CD4-positive, CD25-positive, alpha-beta regulatory T cell (primary cell): ENCODE results near the gene PHF2. TPM values are rescaled to one million over a fixed set of nuclear protein-coding genes. Genes with fewer than 3 reads are reported as not detected.

Experiments
- ATAC-seq, 2 donors: fragments of 150-1000 bp; cut with Tn5 transposase; one replicate each; pipeline ENCODE4 v1.10.0; 2021; ENCODE audit warnings: low read depth in 2 of 2, moderate number of reproducible peaks in 2 of 2, moderate library complexity in 1 of 2
- DNase-seq, 3 donors: peaks; one replicate each; pipeline versions ENCODE4 v3.0.0 to v3.0.0-alpha.2; 2012 to 2022; ENCODE audit warnings: mixed read lengths in 1 of 3
- H3K27ac ChIP-seq: one replicate; pipeline ENCODE4 v1.7.0; 2013; ENCODE audit warnings: mild to moderate bottlenecking, low read length; ENCODE audit not compliant: insufficient read depth, poor library complexity, severe bottlenecking
- H3K27me3 ChIP-seq: one replicate; pipeline ENCODE4 v1.7.0; 2013; ENCODE audit warnings: low read length; ENCODE audit not compliant: control insufficient read depth, insufficient read depth
- H3K36me3 ChIP-seq: one replicate; pipeline ENCODE4 v1.7.0; 2013; ENCODE audit warnings: mild to moderate bottlenecking, low read length, moderate library complexity; ENCODE audit not compliant: control insufficient read depth, insufficient read depth
- H3K4me1 ChIP-seq: 2 replicates; pipeline ENCODE4 v1.7.0; 2013; ENCODE audit warnings: mild to moderate bottlenecking, low read length; ENCODE audit not compliant: insufficient read depth, control insufficient read depth, poor library complexity, severe bottlenecking
- H3K4me3 ChIP-seq: one replicate; pipeline ENCODE4 v1.7.0; 2013; ENCODE audit warnings: low read depth, mild to moderate bottlenecking, low read length, moderate library complexity
- H3K9me3 ChIP-seq, 2 experiments: 1 replicate in 1 of 2; 2 replicates in 1 of 2; pipeline ENCODE4 v1.7.0; 2013; ENCODE audit warnings: low read length in 2 of 2, mild to moderate bottlenecking in 1 of 2, moderate library complexity in 1 of 2; ENCODE audit not compliant: control insufficient read depth in 2 of 2
- H3K27ac Mint-ChIP-seq, 3 donors: one replicate each; pipeline ENCODE4 v1.8.0; 2020 to 2022; ENCODE audit warnings: mild to moderate bottlenecking in 3 of 3, mixed read lengths in 3 of 3, moderate library complexity in 2 of 3
- H3K27me3 Mint-ChIP-seq: one replicate; pipeline ENCODE4 v1.8.0; 2022; ENCODE audit warnings: mild to moderate bottlenecking, mixed read lengths
- H3K36me3 Mint-ChIP-seq: one replicate; pipeline ENCODE4 v1.8.0; 2020; ENCODE audit warnings: mixed read lengths
- H3K4me1 Mint-ChIP-seq, 4 donors: one replicate each; pipeline ENCODE4 v1.8.0; 2020 to 2022; ENCODE audit warnings: mixed read lengths in 4 of 4, mild to moderate bottlenecking in 1 of 4
- H3K4me3 Mint-ChIP-seq, 4 donors: one replicate each; pipeline ENCODE4 v1.8.0; 2020 to 2022; ENCODE audit warnings: mild to moderate bottlenecking in 4 of 4, mixed read lengths in 4 of 4, moderate library complexity in 3 of 4
- H3K9me3 Mint-ChIP-seq, 7 donors: one replicate each; pipeline ENCODE4 v1.8.0; 2020 to 2022; ENCODE audit warnings: mixed read lengths in 7 of 7, mild to moderate bottlenecking in 3 of 7, moderate library complexity in 2 of 7
- polyA plus RNA-seq, 4 donors: library from polyadenylated mRNA; unstranded; fragments of 300-500 nt; fragmentation: Illumina TruSeq; gene quantifications; one replicate each; pipeline ENCODE4 v1.2.3, GENCODE V29; 2021
- total RNA-seq: library from RNA; stranded (reverse); gene quantifications from one replicate; pipeline ENCODE4 v1.2.3, GENCODE V29; 2022

Gene PHF2
- total and polyA plus RNA-seq, 5 donors from 2014 or later = 0.37 to 29.4 (median 1.0) TPM

GRCh38 chr9:93635186-93636107, 59.1 kb downstream of the PHF2 start:
- ATAC-seq (no peak), DNase-seq (no peak)
- no peaks in the 10 kb centered on the region for H3K27me3 Mint-ChIP-seq
- peaks cover 0 to 15% (median 3%) of the 10 kb centered on the region in 7 donors for H3K9me3 Mint-ChIP-seq
- Histone ChIP-seq H3K36me3 (peaks cover 56% of the 10 kb centered on the region), H3K27me3 (no peaks in the 10 kb centered on the region), H3K4me1 (no peaks in the 10 kb centered on the region), H3K9me3 (peaks cover 0 to 6% of the 10 kb centered on the region in 2 experiments), H3K27ac (no peak overlapping the region), H3K4me3 (no peak overlapping the region)
- H3K4me3 Mint-ChIP-seq = no peak overlapping the region
- H3K4me1 Mint-ChIP-seq = peaks cover 3% of the 10 kb centered on the region in 4 donors
- H3K36me3 Mint-ChIP-seq = peaks cover 53% of the 10 kb centered on the region
- H3K27ac Mint-ChIP-seq = peak overlapping the region in 2 of 3 donors; percentile 51 to 59

DNA sequence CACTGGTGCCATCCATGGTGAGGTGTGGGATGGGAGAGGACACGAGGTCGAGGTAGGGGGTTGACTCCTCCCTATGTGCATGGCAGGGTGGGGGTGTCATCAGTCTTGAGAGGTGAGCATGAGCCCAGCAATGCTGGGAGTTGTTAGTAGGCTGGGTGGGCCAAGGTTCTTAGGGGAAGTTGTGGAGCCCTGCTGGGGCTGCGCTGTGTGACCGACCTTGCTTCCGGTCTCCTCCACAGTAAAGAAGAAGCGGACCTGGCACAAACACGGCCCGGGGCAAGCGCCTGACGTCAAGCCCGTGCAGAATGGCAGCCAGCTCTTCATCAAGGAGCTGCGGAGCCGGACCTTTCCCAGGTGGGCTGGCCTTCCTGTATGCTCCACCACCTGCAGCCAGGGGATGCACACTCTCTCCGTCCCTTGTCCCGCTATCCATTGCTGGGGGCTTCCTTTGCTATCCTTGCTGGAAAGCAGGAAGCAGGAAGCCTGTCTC, 59.8 kb downstream of the PHF2 start:
- Mint-ChIP-seq H3K9me3 (peaks cover 0 to 15% (median 3%) of the 10 kb centered on the region in 7 donors), H3K27me3 (no peaks in the 10 kb centered on the region), H3K36me3 (peaks cover 60% of the 10 kb centered on the region), H3K4me3 (no peak overlapping the region), H3K4me1 (peaks cover 3 to 9% (median 6%) of the 10 kb centered on the region in 4 donors), H3K27ac (peak overlapping the region in 1 of 3 donors; percentile 63)
- Histone ChIP-seq H3K4me1 (no peaks in the 10 kb centered on the region), H3K36me3 (peaks cover 49% of the 10 kb centered on the region), H3K4me3 (no peak overlapping the region), H3K9me3 (peaks cover 0 to 6% of the 10 kb centered on the region in 2 experiments), H3K27ac (no peak overlapping the region), H3K27me3 (no peaks in the 10 kb centered on the region)
- ATAC-seq = no peak
- no peak for DNase-seq

DNA sequence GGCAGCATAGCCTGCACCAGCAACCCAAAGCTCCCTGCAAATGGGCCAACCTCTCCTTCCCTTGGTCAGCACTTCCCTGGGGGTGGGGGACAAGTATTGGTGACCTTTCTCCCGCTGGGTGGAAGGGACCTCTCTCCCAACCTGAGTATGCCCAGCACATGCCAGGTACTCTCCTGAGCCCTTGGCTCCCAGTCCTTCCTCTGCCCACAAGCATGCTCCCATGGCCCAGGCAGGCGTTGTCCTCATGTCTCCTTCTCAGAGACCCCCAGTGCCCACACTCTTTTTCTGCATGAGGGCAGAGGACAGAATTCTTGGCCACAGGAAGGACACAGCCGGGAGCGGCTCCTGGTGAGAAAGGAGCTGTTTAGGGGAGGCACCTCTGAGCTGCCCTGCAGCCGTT, 60.3 kb downstream of the PHF2 start:
- H3K4me3 Mint-ChIP-seq = no peak overlapping the region
- peaks cover 0 to 15% (median 3%) of the 10 kb centered on the region in 7 donors for H3K9me3 Mint-ChIP-seq
- H3K27ac ChIP-seq = no peak overlapping the region
- peaks cover 49% of the 10 kb centered on the region for H3K36me3 ChIP-seq
- ATAC-seq (no peak), DNase-seq (no peak)
- peak overlapping the region in 1 of 3 donors; percentile 38 for H3K27ac Mint-ChIP-seq
- no peaks in the 10 kb centered on the region for H3K4me1 ChIP-seq
- H3K27me3 ChIP-seq = no peaks in the 10 kb centered on the region
- H3K9me3 ChIP-seq = peaks cover 0 to 6% of the 10 kb centered on the region in 2 experiments
- H3K27me3 Mint-ChIP-seq = no peaks in the 10 kb centered on the region
- H3K4me1 Mint-ChIP-seq = peaks cover 3 to 9% (median 6%) of the 10 kb centered on the region in 4 donors
- H3K4me3 ChIP-seq = no peak overlapping the region
- H3K36me3 Mint-ChIP-seq = peaks cover 64% of the 10 kb centered on the region

GRCh38 chr9:93637886-93638285, 61.5 kb downstream of the PHF2 start:
- Mint-ChIP-seq H3K36me3 (peaks cover 65% of the 10 kb centered on the region), H3K4me3 (no peak overlapping the region), H3K9me3 (peaks cover 0 to 15% (median 3%) of the 10 kb centered on the region in 7 donors), H3K27ac (no peak overlapping the region), H3K27me3 (no peaks in the 10 kb centered on the region), H3K4me1 (peaks cover 3 to 9% (median 6%) of the 10 kb centered on the region in 4 donors)
- DNase-seq (no peak), ATAC-seq (no peak)
- Histone ChIP-seq H3K27me3 (no peaks in the 10 kb centered on the region), H3K27ac (no peak overlapping the region), H3K9me3 (peaks cover 0 to 6% of the 10 kb centered on the region in 2 experiments), H3K36me3 (peaks cover 45% of the 10 kb centered on the region), H3K4me3 (no peak overlapping the region), H3K4me1 (no peaks in the 10 kb centered on the region)

- peaks cover 0 to 15% (median 3%) of the 10 kb centered on the region in 7 donors for H3K9me3 Mint-ChIP-seq
- H3K36me3 Mint-ChIP-seq = peaks cover 72% of the 10 kb centered on the region
- Histone ChIP-seq H3K27me3 (no peaks in the 10 kb centered on the region), H3K4me3 (no peak overlapping the region), H3K9me3 (peaks cover 0 to 6% of the 10 kb centered on the region in 2 experiments), H3K27ac (no peak overlapping the region), H3K4me1 (no peaks in the 10 kb centered on the region), H3K36me3 (peaks cover 41% of the 10 kb centered on the region)
- ATAC-seq (no peak), DNase-seq (no peak)
- H3K4me3 Mint-ChIP-seq = no peak overlapping the region
- H3K27ac Mint-ChIP-seq = no peak overlapping the region
- H3K27me3 Mint-ChIP-seq = no peaks in the 10 kb centered on the region
- peaks cover 3 to 9% (median 6%) of the 10 kb centered on the region in 4 donors for H3K4me1 Mint-ChIP-seq
Measured at GRCh38 chr9:93640027-93640426, 63.6 kb downstream of the PHF2 start.

DNA sequence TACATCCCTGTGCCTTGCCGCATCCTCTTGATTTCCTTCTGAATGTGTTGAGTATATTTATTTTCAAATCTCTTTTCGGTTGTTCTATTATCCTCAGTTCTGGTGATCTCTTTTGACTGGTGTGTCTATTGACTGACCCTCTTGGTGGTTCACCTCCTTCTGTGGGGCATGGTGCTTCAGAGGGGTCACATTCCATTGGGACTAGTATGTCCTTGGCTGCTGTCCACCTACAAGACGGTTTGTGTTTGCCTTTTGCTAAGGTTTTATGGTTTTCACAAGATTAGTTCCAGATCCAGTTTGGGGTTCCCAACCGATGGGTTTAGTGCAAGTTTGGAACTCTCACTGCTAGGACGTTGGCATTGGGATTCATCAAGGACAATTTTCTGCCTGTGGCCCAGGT, 66.6 kb downstream of the PHF2 start:
- Mint-ChIP-seq H3K9me3 (peaks cover 0 to 6% (median 1%) of the 10 kb centered on the region in 7 donors), H3K27ac (no peak overlapping the region), H3K36me3 (peaks cover 44% of the 10 kb centered on the region), H3K27me3 (no peaks in the 10 kb centered on the region), H3K4me3 (no peak overlapping the region), H3K4me1 (peaks cover 0 to 9% (median 4%) of the 10 kb centered on the region in 4 donors)
- no peak for ATAC-seq
- no peak overlapping the region for H3K27ac ChIP-seq
- no peaks in the 10 kb centered on the region for H3K27me3 ChIP-seq
- H3K4me1 ChIP-seq = no peaks in the 10 kb centered on the region
- no peak for DNase-seq
- no peaks in the 10 kb centered on the region for H3K9me3 ChIP-seq
- peaks cover 24% of the 10 kb centered on the region for H3K36me3 ChIP-seq
- H3K4me3 ChIP-seq = no peak overlapping the region

DNA sequence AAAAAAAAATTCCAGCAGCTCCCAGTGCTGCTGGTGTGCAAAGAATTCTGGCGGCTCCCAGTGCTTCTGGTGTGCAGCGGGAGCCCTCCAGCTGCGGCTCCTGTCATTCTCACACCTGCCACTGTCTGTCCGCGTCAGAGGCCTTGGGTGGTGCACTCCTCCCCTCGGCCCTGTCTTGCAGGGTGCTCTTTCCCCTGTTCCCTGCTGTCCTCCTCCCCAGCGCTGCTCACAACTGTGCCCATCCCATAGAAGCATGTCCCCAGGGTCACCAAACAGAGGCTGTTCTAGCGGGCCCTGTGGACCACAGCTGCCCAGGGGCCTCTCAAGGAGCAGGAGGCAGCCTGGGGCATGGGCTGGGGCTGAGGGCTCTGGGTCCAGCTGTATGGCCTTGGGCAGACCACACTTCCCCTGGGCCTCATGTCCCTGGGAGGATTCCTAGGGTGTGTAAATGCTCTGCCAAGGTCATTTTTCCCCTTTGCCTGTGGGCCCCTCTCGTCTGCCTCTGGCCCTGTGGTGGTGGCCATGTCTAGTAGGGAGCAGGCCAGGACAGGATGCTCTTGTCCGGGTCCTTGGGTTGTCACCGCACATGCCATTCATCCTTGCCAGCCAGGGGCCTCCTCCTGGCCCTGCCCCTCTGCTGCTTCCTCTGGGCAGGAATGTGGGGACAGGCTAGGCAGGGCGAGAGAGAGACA, 68.2 kb downstream of the PHF2 start:
- Histone ChIP-seq H3K27me3 (no peaks in the 10 kb centered on the region), H3K36me3 (peaks cover 26% of the 10 kb centered on the region)
- H3K36me3 Mint-ChIP-seq = peaks cover 42% of the 10 kb centered on the region

More for the DNA sequence above, 68.2 kb downstream of the PHF2 start:
- Mint-ChIP-seq H3K4me3 (no peak overlapping the region), H3K9me3 (peaks cover 0 to 2% (median 0%) of the 10 kb centered on the region in 7 donors), H3K4me1 (peaks cover 0 to 9% (median 4%) of the 10 kb centered on the region in 4 donors), H3K27ac (no peak overlapping the region), H3K27me3 (no peaks in the 10 kb centered on the region)
- H3K4me1 ChIP-seq = no peaks in the 10 kb centered on the region
- ATAC-seq (no peak), DNase-seq (no peak)
- H3K9me3 ChIP-seq = no peaks in the 10 kb centered on the region
- H3K4me3 ChIP-seq = no peak overlapping the region
- no peak overlapping the region for H3K27ac ChIP-seq
